SK-N-DZ (cell line): ENCODE results near the gene KCNA10.

ENCODE experiments used
- DNase-seq: peaks from one replicate; pipeline ENCODE4 v3.0.0-alpha.2; 2015; ENCODE audit warnings: low spot score

KCNA10 gene

DNA sequence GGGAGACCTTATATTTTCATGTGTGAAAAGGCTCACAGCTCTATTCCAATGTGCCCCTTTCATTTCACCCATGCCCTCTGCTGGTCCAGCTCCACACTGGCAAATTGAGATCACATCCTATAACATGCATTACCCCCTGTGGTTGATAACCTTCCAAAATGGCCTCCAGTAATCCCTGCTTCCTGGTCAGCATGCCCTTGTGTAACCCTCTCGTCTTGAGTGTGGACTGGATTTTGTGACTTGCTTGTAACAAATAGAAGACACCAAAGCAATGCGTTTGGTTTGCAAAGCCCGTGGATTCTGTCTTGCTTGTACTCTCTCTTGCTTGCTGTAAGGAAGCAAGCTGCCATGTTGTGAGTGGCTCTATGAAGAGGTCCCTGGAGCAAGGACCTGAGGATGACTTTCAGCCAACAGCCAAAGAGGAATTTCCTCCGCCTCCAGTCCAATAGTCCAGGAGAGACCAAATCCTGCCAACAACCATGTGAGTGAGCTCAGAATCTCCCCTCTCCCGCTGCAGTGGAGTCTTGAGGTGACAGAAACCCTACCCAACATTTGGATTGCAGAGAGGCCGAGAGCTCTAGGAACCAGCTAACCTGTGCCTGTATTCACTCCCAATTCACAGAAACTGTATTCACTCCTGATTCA, 17.4 kb downstream of the KCNA10 start:
- no peak for DNase-seq

DNA sequence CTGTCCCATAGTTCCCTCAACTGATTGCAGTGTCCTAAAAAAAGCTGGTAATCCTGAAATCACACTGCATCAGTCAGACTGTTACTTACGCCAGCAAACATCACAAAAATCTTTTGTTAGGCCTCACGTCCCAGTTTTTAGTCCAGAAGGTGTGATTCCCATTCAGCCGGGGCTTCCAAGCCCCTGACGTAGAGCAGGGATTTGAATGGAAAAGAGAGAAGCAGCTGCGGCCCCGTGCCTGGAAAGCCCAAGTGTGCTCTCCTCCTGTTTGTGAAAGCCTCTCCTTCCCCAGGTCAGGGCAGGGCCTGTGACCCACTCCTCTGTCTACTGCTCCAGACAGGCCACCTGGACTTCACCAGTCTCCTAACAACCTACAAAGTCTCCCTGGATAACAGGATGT, 20.7 kb downstream of the KCNA10 start:
- no peak for DNase-seq

DNA sequence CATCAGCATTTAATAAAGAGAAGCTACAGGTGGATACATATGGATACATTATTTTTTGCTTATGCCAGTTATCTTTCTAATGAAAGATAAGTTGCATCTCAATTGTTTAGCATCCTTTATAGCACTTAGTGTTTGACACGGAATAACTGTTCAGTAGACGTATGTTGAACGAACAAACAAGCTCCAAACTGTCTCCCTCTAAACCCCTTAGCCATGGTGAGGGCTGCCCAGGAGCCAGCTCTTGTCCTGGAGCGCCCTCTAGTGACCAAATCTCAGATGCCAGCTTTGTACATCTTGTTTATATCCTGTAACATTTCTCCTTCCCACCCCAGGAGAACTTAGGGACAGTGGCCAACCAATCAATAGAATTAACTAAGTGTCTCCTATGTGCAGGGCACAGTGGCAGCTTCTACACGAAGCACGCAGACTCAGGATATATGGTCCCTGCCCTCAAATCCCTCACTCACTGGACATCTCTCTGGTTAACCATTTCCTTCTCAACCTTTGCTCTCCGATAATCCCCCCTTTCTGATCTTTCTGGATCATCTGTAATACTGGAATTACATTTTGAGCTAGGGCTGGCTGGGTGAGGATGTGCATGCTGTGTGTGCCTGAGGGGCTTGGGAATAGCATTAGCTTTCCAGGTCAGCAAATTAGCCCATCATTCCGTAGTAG, 22.9 kb downstream of the KCNA10 start:
- DNase-seq: peak; percentile 67

DNA sequence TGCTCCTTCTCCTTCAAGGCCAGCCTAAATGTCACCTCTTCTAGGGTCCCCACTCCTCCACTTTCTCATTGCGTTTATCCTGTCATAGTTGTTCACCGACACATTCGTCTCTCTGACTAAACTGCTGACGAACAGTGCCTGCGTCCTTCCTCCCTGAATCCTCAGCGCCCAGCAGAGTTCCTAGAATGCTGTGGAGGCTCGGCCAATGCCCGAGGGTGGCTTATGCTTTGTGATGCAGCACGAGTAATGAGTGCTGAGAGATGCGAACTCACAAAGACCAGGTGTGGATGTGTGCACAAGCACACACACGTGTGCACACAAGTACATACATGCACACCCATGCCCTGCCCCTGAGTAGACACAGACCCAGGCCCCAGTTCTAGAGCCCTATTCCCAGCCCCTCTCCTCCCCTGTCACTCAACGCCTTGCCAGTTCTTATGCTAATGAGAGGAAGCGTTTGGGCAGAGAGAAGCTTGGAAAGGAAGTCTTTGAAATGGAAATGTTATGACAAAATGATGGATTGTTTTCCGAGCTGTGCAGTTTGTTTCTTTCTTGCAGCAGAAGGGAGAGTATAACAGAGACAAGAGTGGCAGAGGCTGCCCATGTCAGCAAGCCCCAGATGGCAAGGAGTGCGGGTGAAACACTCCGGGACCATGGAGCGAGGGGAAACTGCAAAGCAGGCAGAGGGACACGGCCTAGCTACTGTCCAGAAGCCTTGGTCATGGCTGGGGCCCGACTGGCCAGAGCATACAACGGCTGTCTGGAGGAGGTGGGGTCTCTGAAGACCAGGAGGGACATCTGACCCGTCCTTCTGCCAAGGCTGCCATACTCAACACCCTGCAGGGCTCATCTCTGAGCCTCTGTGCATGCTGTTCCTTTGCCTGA, 24.2 kb downstream of the KCNA10 start:
- DNase-seq: no peak

DNA sequence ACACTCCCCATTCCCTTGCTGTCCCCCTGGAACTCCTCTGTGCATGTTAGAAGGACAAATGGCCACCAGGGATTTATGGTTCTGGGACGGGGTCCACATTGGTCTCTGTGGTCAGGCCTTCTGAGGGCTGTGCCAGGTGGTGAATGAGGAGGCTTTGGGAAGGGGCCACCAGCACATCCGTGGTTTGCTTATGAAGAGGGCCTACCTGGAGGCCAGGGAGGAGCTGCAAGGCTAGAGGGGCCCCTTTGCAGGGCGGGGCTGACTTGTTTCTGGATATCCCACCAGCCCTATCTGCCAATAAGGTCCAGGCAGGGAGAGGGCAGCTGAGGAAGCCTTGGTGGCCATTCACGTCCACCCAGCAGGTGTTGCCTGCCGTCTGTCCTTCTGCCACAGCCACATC, 24.9 kb downstream of the KCNA10 start:
- no peak for DNase-seq

DNA sequence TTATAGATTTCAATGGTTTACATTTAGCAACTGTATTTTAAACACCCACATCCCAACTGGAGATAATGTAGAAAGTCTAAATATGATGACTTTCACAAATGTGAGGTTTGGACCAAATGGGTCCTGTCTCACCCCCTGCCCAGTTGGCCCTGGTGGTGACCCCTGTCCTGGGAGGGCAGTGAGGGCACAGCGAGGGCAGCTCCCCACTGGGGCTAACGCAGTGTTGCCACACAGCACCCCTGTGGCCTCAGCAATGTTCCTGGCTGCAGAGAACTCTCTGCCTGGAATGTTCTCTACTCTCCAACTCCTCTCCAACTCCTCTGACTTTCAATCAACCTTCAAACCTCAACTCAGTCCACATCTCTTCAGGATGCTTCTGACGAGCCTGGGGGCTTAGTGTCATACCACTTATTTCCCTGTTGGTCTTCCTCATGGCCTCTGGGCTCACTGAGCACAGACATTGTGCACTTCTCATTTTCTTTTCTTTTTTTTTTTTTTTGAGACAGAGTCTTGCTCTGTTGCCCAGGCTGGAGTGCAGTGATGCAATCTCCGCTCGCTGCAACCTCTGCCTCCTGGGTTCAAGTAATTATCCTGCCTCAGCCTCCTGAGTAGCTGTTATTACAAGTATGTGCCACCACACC, 25.8 kb downstream of the KCNA10 start:
- DNase-seq: no peak

DNA sequence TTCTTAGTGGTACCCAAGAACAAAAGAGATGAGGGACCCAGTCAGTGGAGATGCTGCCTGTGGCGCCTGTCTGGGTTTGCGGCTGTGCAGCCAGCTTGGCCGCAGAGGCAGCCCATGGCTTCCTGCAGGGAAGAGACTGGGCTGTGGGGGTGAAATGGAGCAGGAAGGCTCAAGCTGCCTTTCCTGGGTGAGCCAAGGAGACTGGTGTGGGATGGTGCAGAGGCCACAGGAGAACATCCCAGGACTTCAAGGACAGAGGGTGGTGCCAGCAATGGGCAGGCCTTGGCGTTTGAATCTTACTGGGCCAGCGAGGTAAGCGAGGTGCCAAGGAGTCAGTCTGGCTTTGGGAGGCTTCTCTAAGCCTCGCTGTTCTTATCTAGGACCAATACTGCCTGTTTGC, 26.4 kb downstream of the KCNA10 start:
- no peak for DNase-seq

DNA sequence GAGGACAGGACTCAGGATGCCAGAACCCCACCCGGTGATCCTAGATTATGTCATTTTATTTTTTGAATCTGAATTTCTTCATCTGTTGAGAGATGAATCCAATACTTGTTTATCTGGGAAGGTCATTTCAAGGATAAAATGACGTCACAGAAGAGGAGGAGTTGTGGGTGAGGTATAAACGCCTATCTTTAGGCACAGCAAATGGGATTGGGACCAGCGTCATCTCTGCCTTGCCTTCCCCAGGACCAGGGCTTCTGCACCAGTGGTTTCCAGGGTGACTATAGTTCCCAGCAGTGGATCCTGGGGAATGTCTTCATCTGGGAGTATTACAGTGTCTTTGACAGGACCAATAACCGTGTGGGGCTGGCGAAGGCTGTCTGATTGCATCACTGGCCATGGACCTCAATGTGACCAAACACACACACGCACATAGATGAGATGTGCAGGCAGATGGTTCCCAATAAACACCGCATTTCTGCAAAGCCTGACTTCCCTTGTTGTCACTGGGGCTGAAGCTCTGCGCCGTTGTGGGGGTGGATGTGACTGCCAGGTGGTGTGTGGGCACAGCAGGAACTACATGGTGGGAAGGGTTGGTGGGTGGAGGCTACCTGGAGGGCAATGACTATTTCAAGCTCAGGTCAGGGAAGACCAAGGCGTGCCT, 28.1 kb downstream of the KCNA10 start:
- no peak for DNase-seq

DNA sequence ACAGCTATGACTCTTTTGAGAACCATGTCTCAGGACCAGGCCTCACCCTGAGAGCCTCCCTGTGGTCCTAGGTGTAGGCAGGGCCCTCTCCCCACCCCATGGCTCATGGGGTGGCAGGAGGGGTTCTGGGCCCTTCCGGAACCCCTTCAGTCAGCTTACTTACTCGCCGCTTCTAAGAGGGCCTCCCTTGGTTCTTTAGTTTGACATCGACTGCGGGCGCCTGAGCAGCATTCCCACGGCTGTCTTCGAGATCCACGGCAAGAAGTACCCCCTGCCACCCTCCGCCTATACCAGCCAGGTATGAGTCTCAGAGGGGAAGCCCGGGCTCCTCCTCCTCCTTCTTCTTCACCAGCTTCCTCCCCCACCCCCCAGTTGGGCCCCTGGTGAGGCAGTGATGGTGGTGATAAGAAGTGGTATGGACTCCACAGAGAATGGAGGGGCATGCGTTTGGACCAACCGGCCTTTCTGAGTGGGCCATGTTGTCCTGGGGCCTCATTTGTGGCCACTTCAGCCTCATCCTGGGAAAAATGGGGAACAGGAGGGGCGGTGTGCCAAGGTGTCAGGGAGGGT, 28.9 kb downstream of the KCNA10 start:
- DNase-seq: no peak

DNA sequence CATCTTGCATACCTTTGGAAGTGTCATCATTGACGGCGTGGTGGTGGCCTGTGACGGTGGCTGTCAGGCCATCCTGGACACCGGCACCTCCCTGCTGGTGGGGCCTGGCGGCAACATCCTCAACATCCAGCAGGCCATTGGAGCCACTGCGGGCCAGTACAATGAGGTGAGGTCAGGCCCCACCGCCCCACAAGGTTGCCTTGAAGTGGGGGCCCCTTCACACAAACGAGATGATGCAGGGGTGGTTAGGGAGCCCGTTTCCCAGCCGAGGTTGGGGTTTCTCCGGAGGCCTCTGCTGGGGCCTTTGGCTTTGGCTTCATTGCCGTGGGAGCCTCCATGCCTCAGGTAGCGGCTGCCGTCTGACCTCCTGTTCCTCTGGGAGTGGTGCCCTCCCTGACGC, 29.6 kb downstream of the KCNA10 start:
- no peak for DNase-seq

DNA sequence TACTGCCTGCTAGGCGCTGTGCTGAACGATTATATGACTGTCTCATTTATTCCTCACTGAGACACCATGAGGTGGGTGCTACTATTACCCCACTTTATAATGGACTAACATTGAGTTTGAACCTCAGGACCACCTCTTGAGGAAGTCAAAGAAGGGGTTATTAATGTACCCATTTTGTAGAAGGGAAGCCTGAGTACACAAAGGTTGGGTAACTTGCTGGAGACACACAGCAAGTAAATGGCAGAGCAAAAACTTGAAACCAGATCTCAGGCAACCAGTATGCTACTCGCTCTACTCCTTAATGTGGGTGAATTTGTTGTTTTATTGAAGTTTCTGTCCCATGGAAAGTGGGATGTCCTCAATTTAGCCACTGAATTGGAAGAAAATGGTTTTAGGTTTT, 30.1 kb downstream of the KCNA10 start:
- DNase-seq: no peak

DNA sequence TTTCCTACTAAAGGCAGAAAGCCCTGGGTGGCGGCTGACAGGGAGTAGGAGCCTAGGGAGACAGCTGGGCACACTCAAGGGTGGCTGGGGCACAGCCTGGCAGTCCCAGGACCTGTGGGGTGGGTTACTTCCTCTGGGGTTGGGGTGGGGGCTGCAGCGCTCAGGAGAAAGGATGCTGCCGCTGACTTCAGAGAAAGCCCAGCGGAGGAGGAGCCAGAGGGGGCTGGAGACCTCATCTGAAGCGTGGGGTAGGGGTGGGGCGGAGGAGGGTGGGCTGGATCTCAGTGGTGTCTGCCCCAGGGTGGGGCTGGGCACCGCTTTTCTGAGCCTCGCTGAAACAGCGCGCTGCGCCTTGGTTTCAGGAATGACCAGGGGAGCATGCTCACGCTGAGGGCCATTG, 30.8 kb downstream of the KCNA10 start:
- no peak for DNase-seq

DNA sequence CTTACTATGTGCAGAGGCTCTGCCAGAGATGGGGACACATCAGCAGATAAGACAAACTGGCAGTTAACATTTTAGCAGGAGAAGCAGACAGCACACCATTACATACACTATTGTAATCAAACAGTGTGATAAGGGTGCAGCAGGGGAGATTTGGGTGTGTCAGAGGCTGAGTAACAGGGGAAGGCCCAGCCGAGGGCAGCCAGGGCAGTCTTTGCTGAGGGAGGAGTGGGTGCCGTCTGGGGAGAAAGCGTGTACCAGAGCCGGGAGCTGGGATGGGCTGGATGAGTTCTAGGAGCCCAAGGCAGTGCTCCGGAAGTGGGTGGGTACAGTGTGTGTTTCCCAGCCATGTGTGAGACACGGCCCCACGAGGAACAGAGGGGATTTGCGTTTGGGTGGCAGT, 31.2 kb downstream of the KCNA10 start:
- DNase-seq: no peak

DNA sequence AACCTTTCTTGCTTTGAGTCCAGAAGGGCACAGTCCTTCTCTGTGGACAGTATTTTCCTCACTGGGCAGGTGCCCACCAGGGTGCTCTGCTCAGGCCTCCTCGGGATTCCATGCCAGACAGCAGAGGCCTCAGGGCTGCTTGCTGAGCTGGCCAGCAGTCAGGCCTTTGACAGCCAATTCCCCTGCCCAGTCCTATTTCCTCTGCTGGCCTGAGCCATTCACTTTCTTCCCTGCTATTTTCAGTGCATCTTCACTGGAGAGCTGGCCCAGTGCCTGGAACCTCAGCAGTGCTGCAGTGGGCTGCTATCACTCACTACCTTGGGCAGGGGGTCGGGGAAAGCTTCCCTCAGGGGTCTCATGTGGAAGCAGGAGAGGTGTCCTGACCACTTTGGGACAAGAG, 33.2 kb downstream of the KCNA10 start:
- no peak for DNase-seq

DNA sequence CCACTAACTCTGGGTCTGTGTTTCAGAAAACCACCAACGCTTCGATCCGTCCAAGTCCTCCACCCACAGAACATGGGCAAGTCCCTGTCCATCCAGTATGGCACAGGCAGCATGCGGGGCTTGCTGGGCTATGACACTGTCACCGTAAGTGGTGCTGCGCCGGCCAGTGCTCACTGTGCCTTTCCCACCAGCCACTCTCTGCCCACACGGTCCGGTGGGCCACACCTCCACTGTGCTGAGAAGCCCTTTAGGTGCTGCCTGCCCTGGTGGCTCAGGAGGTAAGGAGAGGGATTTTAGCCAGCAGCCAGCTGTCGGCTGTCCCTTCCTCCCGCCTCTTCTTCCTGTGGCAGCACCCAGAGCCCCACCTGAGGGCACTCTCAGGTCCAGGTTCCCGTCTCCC, 34.2 kb downstream of the KCNA10 start:
- DNase-seq: no peak

DNA sequence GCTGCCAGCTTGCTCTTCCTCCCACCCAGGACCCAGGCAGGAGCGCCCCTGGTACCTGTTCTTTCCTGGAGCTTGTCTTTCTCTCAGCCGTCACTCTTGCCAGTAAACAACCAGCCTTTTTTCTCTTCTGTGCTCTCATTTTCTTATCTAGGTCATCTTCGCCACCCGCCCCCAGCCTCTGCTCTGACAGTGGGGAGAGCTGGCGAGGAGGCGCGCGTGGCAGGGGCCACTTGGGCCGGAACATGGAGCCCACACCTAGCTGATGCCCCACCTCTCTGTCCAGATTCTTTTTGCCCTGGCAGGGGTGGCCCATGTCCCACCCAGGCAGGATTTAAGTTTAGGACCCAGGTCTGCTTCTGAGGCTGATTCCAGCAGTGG, 35.7 kb downstream of the KCNA10 start:
- DNase-seq: no peak

DNA sequence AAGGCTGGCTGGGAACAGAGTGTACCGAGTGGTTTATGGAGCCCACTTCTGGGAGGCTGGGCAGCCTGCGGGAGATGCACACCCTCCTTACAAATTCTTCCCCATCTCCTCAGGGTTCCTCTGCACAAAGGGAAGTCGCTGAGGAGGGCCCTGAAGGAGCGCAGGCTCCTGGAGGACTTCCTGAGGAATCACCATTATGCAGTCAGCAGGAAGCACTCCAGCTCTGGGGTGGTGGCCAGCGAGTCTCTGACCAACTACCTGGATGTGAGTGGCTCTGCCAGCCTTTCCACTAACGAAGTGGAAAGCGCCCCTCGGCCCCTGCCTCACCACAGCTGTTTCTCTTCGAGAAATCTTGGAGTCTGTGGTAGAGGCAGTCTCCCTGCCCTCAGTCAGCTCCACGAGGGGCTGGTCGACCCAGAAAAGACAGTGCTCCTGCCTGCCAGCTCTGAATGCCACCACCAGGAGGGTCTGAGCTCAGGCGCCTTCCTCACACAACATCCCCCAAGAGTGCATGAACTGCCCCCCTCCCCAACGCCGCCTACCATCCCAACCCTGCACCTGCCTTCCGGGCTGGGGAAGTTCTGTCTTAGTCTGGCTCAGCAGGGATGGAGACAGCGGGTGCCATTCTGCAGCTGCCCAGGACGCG, 36.2 kb downstream of the KCNA10 start:
- DNase-seq: no peak

DNA sequence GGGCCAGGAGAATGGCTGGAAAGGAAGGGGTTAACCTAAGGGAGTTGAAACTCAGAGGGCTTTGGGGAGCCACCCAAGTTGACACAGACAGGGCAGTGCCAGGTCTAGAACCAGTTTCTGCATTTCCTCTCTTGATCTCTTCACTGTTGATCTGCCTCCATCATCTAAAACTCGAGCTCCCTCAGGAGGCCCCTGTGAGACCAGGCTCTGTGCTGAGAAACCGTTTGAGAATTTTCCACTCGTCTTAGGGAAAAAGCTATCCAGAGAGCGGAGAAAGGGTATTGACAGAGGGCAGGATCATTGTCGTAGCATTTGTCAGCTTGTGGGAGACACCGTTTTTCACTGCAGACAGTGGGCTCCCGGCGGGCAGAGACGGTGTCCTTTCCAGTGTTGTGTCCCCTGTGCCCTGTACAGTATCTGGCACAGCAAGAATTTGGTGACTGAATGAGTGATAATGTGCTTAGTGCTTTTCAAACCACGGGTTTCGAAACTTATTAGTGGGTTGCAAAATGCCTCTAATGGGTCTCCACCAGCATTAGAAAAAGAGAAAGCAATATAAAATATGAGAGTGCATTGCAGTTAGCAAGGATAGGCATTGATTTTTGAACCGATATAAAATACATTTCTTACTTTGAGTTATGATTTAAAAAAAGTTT, 36.9 kb downstream of the KCNA10 start:
- DNase-seq: no peak

DNA sequence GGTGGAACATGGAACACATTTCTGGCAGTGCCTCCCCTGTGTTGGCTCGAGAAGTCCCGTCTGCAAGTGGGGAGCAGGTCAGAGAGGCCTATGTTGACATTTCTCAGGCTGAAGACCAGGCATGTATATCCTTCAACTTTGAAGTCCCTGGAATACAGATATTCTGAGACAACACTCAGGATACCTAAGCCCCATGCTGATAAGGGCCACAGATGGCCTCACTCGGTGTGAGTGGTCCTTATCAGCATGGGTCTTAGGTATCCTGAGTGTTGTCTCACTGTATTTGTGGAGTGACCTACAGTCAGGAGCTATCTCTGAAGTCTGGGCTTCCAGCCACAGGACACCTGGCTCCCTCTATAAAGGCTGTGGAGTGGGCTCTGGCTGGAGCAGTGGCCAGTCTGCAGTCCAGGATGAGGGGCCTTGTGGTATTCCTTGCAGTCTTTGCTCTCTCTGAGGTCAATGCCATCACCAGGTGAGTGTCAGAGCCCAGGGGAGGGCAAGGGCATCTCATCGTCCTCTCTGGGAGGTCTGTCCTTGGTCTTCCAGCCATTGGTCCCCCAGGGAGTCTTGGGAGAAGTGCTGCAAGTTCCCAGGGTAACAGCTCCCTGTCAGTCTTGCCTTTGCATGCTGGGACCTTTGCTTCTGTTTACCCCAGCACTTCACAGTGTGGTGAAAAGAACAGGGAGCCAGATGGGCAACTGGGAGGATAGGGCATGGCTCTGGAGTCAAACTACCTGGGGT, 38.4 kb downstream of the KCNA10 start:
- DNase-seq: no peak

DNA sequence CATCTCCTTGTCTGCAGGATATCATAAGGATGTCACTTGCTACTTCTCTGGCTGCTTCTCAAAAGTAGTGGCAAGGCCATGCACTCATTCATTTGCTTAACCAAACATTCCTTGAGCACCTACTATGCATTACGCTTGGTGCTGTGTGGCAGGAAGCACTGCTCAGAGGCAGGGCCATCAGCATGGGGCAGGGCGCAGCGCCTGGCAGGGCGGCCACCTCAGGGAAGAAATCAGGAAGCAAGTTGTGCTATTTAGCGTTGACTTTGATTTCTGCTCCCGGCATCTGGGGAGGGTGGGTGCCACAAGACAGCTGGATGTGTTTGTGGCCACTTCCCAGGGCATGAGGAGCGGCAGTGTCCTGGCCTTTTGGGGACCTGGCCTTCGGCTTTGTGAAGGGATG, 40.1 kb downstream of the KCNA10 start:
- DNase-seq: no peak
